Measurements from ENCODE around the gene IKZF5. TPM values are rescaled to one million over a fixed set of nuclear protein-coding genes. Genes with fewer than 3 reads are reported as not detected.

Gene IKZF5
- total and polyA plus RNA-seq, 2 of the 4 experiments (the other 2 are of a cell fraction), result 2.9 to 4.4 TPM

DNA sequence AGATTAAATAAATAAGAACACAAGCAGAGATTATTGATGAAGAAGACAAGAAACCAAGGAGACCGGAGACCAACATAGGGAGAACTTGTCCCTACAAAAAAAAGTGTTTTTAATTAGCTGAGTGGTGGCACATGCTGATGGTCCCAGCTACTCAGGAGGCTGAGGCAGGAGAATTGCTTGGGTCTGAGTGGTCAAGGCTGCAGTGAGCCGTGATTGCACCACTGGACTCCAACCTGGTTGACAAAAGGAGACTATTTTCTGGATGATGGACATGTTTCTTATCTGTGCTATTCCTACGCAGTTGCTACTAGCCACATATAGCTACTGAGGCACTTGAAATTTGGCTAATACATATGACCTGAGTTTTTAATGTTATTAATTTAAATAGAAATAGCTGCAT, 9.7 kb downstream of the IKZF5 start:
- WGBS, 2 experiments (ENCODE audit: extremely low coverage in 2 of 2, insufficient read length in 1 of 2), result 100% methylated on average over 1 of the region's 3 CpGs; no CpG with 5 or more reads in 1 of the 2 experiments
- no peak overlapping the region for H3K4me3 ChIP-seq (ENCODE audit: insufficient read depth, low read depth, low read length)
- no peak overlapping the region for H2AK9ac ChIP-seq (replicated peaks; ENCODE audit: low read depth, low read length, poor library complexity)
- no peak for TF ChIP-seq POLR2A (IDR thresholded peaks at IDR 0.05; ENCODE audit: low read depth, low read length)
- TF ChIP-seq MXI1 (IDR thresholded peaks at IDR 0.05; ENCODE audit: borderline replicate concordance, low read depth, low read length), result no peak
- TF ChIP-seq FOS (IDR thresholded peaks at IDR 0.05; ENCODE audit: low read depth, low read length), result no peak
- no peak for TF ChIP-seq RFX5 (IDR thresholded peaks at IDR 0.05; ENCODE audit: low read depth, low read length)
- TF ChIP-seq, protein P1, sequence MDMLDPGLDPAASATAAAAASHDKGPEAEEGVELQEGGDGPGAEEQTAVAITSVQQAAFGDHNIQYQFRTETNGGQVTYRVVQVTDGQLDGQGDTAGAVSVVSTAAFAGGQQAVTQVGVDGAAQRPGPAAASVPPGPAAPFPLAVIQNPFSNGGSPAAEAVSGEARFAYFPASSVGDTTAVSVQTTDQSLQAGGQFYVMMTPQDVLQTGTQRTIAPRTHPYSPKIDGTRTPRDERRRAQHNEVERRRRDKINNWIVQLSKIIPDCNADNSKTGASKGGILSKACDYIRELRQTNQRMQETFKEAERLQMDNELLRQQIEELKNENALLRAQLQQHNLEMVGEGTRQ (IDR thresholded peaks at IDR 0.05; ENCODE audit: low read depth, low read length), result no peak
- H3K9ac ChIP-seq (ENCODE audit: low read depth, low read length), result no peak overlapping the region
- H2BK120ac ChIP-seq (ENCODE audit: low read depth, low read length), result no peak overlapping the region
- in situ Hi-C loops (cut with MboI; ENCODE audit: low sequenced_read_pairs) (no loop called here), intact Hi-C loops (cut with micrococcal nuclease) (no loop called here), dilution Hi-C loops (cut with HindIII; ENCODE audit: low sequenced_read_pairs, unreplicated experiment) (no loop called here)
- no peak overlapping the region for H2AK5ac ChIP-seq (ENCODE audit: low read depth, low read length)
- POLR2A ChIA-PET (ENCODE audit: unreplicated experiment), result no interaction called here
- H2BK15ac ChIP-seq (ENCODE audit: low read depth, low read length), result no peak overlapping the region
- no peak overlapping the region for H3K4ac ChIP-seq (ENCODE audit: low read depth, low read length)
- no peaks in the 10 kb centered on the region for H3K27me3 ChIP-seq (ENCODE audit: control insufficient read depth, insufficient read depth, low read length)
- H4K8ac ChIP-seq (ENCODE audit: low read depth in 2 of 2, low read length in 2 of 2), result no peak overlapping the region
- no peak overlapping the region for H3K27ac ChIP-seq (ENCODE audit: insufficient read depth, low read length)
- no peak for DNase-seq
- H3K36me3 ChIP-seq (ENCODE audit: control insufficient read depth, insufficient read depth, low read length), result peaks cover 12% of the 10 kb centered on the region
- H3K18ac ChIP-seq (ENCODE audit: low read depth, low read length), result no peak overlapping the region
- H3K56ac ChIP-seq (ENCODE audit: extremely low read depth, insufficient read depth, low read length), result no peak overlapping the region
- no TSS peak for BruUV-seq (replicated peaks)
- H3K4me2 ChIP-seq (ENCODE audit: low read depth, low read length), result no peak overlapping the region
- no peak for ATAC-seq (ENCODE audit: low read depth)
- peaks cover 23 to 25% of the 10 kb centered on the region in 2 experiments; a peak in 3 of 4 replicates for H3K79me1 ChIP-seq (ENCODE audit: low read depth in 1 of 2, low read length in 2 of 2)
- no peak overlapping the region for H3K14ac ChIP-seq (replicated peaks; ENCODE audit: low read depth, low read length)
- H2BK5ac ChIP-seq (ENCODE audit: low read depth, low read length, poor library complexity, severe bottlenecking), result no peak overlapping the region
- no peak overlapping the region for H3K23ac ChIP-seq (ENCODE audit: low read depth, low read length)
- H3K9me3 ChIP-seq (ENCODE audit: control insufficient read depth, insufficient read depth, low read length), result no peaks in the 10 kb centered on the region
- H2BK20ac ChIP-seq (ENCODE audit: low read depth, low read length), result no peak overlapping the region
- no peaks in the 10 kb centered on the region; the same call in 1 of the 2 replicates for H3K4me1 ChIP-seq (ENCODE audit: control insufficient read depth, insufficient read depth, low read length)
- peaks cover 3% of the 10 kb centered on the region; the same call in 1 of the 2 replicates for H4K20me1 ChIP-seq (ENCODE audit: insufficient read depth, low read length)
- H3K9me1 ChIP-seq (ENCODE audit: insufficient read depth, low read length), result no peaks in the 10 kb centered on the region
- no peak overlapping the region for H4K5ac ChIP-seq (ENCODE audit: low read depth, low read length)
- no peak overlapping the region for H4K91ac ChIP-seq (ENCODE audit: insufficient read depth, low read depth, low read length)
- H2AFZ ChIP-seq (replicated peaks; ENCODE audit: low read length, poor library complexity), result no peak overlapping the region
- CTCF ChIA-PET, result no interaction called here

Measured in IMR-90 (cell line).